HG03565 (cell line): ENCODE results near the gene MDM2.
"Not testable (repeated sequence)": the region's sequence is repeated elsewhere in the genome, so short reads cannot be mapped to it uniquely, and the experiment has no call there.

Experiments used
- ATAC-seq: cut with Tn5 transposase; IDR thresholded peaks from one replicate; pipeline ENCODE4 v1.9.1; 2021; ENCODE audit warnings: mild to moderate bottlenecking, moderate library complexity; ENCODE audit not compliant: unreplicated experiment

Gene MDM2

GRCh38 chr12:68844788-68845695 lies 37.1 kb downstream of the MDM2 start:
- no peak for ATAC-seq

GRCh38 chr12:68846811-68847210 lies 38.8 kb downstream of the MDM2 start:
- ATAC-seq: no peak

- ATAC-seq: no peak
Observed at GRCh38 chr12:68850390-68850789, 42.4 kb downstream of the MDM2 start.

- no peak for ATAC-seq
Observed at GRCh38 chr12:68851592-68852306, 43.8 kb downstream of the MDM2 start.

- ATAC-seq: no peak
Observed at GRCh38 chr12:68853396-68854077, 45.6 kb downstream of the MDM2 start.

GRCh38 chr12:68854078-68854468 lies 46.1 kb downstream of the MDM2 start:
- no peak for ATAC-seq

- ATAC-seq: no peak
Observed at GRCh38 chr12:68854554-68854953, 46.6 kb downstream of the MDM2 start.

GRCh38 chr12:68855111-68855510 lies 47.1 kb downstream of the MDM2 start:
- no peak for ATAC-seq

- no peak for ATAC-seq
Observed at GRCh38 chr12:68855771-68856170, 47.8 kb downstream of the MDM2 start.

GRCh38 chr12:68856510-68856909 lies 48.5 kb downstream of the MDM2 start:
- no peak for ATAC-seq

GRCh38 chr12:68861890-68862289 lies 53.9 kb downstream of the MDM2 start:
- no peak for ATAC-seq

- no peak for ATAC-seq
Observed at GRCh38 chr12:68863109-68863770, 55.3 kb downstream of the MDM2 start.

GRCh38 chr12:68863886-68864454 lies 56.0 kb downstream of the MDM2 start:
- ATAC-seq: not testable (repeated sequence)

- ATAC-seq: no peak
Observed at GRCh38 chr12:68864604-68865003, 56.6 kb downstream of the MDM2 start.

- no peak for ATAC-seq
Observed at GRCh38 chr12:68865399-68866164, 57.6 kb downstream of the MDM2 start.

- no peak for ATAC-seq
Observed at GRCh38 chr12:68866950-68867349, 59.0 kb downstream of the MDM2 start.

- no peak for ATAC-seq
Observed at GRCh38 chr12:68867606-68868005, 59.6 kb downstream of the MDM2 start.

GRCh38 chr12:68868043-68868790 lies 60.2 kb downstream of the MDM2 start:
- ATAC-seq: no peak

GRCh38 chr12:68870011-68870410 lies 62.0 kb downstream of the MDM2 start:
- no peak for ATAC-seq
